ENCODE measurements around the gene TFPT.

The TFPT gene, protein sequence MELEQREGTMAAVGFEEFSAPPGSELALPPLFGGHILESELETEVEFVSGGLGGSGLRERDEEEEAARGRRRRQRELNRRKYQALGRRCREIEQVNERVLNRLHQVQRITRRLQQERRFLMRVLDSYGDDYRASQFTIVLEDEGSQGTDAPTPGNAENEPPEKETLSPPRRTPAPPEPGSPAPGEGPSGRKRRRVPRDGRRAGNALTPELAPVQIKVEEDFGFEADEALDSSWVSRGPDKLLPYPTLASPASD

DNA sequence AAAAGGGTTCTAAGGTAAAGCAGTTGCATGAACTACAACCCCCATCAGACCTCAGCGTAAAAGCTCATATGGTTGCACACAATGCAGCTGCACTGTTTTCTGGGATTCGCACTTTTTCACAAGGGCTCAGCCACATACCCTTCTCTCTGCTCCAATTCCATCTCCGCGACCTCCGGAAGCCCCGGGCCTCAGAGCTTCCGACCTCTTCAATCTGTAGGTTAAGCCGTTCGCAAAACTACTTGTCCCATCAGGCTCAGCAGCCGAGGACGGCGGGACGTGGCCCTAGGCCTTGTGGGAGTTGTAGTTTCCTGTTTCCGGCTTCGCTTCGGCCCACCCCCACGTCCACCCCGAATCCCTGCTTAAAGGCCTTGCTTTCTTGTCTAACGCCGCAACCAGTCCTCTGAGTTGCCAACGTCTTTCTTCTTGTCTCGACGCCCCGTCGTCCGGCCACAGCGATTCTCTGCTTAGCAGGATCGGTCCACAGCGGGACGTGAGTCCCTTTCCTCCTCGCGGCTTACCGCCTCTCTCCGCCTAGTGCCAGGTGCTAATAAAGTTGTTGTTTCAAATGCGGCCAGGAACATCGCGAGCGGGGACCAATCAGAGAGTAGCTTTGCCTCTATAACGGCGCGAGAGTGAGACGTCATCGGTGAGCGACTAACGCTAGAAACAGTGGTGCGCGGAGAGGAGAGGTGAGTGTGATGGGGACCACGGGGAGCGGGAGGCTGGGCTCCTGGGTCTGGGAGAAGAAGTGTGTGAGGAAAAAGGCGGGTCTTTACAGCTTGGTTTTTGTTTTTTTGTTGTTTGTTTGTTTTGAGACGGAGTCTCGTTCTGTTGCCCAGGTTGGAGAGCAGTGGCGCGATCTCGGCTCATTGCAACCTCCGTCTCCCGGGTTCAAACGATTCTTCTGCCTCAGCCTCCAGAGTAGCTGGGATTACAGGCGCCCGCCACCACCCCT lies at the start of gene TFPT, which contains the start of gene PRPF31:
Gene TFPT (minus strand): TSS at position 549 of the 955 bp plus-strand sequence. CDS start 388 bp downstream, at position 161.
Gene PRPF31 (plus strand): TSS at position 646 of the 955 bp plus-strand sequence. CDS start 2,525 bp downstream, outside the sequence.
- peak; percentile 95 for DNase-seq

- no peak for DNase-seq
These were observed 49.8 kb upstream of the TFPT start for GRCh38 chr19:54165222-54165621.

GRCh38 chr19:54164369-54165068 lies 49.1 kb upstream of the TFPT start:
- peak; percentile 54 for DNase-seq

DNA sequence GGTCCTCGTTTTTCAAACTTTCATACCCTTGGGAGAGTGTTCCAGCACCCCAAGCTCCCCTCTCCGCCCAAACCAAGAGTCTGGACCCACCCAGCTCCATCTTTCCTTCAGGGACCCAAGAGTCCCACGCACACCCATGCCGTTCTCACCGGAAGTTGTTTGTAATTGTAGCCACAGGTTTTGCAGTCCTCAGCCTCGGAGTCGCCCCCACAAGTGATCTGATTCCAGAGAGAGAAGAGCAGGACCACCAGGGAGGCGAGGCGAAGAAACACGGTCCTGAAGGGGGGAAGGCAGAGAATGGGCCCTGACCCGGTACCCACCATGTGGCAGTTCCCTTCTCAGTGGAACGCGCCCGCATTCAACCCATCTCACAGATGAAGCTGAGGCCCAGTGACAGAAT lies 47.4 kb upstream of the TFPT start:
- DNase-seq, result no peak

DNA sequence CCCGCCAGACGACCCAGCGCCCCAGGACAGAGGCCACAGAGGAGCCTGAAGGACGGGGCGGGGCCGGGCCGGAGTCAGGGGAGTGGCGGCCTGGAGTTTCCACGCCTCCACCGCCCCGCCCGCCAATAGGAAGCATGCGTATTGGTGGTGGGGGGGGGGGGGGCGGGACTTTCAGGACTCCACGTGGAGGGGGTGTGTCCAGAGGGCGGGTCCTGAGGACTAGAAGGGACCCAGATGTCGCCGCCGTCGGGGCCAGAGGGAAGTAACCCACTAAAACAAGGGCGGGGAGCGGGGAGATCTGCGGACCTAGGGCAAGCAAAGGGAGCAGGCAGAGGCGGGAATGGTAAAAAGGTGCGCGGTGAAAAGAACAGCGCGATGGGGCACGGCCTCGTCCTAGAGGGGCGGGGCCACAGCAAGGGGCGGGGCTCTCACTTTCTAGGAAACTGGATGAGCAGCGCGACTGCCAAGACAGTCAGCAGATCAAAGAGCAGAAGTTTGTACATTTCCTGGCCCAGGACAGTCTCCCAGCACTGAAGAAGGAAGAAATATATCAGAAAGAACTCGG lies 46.9 kb upstream of the TFPT start:
- peak; percentile 84 for DNase-seq

GRCh38 chr19:54160854-54161253 lies 45.4 kb upstream of the TFPT start:
- no peak for DNase-seq

DNA sequence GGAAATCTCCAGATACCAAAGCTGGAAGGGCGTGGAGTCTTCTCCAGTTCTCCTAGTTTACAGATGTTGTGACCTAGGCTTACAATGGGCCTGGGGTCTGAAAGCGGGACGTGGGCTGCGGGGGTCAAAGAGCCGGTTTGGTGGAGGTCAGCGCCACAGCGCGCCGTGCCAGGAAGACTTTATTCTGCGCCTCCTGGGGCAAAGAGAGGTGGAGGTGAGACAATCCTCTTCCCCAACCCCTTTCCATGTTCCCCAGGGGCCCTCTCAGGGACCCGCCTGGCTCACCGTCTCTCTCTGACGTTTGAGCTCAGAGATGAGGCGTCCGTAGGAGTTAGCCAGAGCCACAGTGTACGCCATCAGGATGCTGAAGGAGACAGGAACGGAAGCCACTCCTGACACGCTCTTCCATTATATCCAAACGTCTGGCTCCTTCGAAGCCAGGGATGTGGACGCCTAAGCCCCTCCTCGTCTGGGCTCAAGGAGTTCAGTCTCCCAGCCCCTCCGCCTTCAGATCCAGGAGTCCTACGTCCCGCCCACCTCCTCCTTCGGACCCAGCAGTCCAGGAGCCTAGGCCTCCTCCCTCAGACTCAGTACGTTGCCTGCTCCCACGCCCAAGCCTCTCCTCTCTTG lies 44.8 kb upstream of the TFPT start:
- DNase-seq, result no peak

DNA sequence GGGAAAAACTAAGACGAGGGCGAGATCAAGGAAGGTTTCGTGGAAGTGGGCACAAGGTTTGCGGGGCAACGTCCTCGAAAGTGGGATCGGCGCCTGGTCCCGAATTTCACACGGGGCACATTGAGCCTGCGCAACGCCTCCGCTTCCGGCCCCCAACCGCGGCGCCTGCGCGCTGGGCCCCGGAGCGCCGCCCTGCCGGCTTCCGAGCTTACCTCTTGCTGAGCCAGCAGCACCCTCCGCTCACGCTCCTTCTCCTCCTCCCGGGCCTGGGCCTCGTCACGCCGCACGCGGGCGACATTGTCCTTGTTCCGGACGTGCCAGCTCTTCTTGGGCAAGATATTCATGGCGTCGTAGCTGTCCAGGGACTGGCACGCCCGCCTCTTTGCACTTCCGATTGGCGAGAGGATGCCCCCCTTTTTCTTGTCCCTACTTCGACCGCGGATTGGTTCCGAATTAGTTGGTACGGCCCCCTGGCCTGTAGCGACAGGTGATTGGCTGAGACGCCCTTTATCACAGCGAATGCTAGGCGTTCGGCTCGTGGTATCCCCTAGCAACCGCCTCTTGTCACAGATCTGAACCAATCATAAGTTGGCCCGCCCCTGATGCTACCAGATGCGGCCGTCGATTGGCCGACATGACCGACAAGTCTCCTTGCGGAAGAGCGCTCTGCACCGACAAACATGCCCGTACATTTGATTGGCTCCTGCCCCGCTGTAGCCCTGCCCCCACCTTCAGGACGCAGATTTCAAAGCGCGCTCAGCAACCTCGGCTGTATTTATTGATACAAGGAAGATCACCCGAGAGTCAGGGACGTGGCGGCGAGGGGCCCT lies 44.1 kb upstream of the TFPT start, which contains the start of gene LENG1:
Gene LENG1 (minus strand): TSS at position 370 of the 830 bp plus-strand sequence. CDS start 26 bp downstream, at position 344.
- peak; percentile 95 for DNase-seq

DNA sequence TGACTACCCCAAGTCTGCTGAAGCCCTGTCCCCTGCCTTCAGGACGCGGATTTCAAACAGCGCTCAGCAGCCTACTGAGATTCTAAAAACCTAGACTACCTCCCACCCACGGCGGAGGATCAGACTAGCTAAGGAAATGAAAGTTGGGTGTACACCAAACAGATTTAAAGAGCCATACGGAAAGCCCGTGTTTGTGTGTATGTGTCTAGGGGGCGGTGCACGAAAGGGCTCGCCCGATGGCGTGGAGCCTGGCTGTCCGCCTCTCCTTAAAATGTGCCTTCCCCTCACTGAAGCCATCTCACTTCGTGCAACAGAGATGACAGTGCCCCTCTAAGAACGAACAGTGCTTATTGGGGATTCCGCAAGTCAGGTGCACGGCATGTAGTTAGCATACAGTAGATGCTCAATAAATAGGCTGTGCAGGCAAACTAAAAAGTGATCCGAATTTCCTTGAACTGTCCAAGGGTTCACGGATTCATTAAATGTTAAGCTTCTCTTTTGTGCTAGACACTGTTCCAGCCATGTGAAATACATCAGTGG lies 43.4 kb upstream of the TFPT start:
- DNase-seq, result peak; percentile 34

GRCh38 chr19:54156953-54157352 lies 41.5 kb upstream of the TFPT start:
- DNase-seq, result no peak

- DNase-seq, result no peak
These were observed 41.0 kb upstream of the TFPT start for GRCh38 chr19:54156490-54156889.

DNA sequence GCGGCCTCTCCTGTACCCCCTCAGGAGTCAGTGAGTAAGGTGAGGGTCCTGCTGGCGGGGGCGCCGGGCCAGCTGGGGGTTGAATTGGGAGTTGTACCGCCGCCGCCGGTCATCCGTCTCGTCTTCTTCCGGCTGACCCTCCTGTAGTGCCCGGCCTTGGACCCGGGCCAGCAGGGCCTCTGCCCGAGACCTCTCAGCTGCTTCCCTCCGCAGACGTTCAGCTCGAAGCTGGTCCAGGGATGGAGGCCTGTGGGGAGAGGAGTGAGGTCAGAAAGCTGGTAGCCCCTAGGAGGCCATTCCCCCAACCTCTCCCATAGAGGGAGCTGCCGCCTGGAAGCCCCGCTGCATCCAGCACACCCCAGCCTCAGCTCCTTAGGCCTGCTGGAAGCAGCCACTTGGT lies 40.2 kb upstream of the TFPT start:
- DNase-seq, result no peak

DNA sequence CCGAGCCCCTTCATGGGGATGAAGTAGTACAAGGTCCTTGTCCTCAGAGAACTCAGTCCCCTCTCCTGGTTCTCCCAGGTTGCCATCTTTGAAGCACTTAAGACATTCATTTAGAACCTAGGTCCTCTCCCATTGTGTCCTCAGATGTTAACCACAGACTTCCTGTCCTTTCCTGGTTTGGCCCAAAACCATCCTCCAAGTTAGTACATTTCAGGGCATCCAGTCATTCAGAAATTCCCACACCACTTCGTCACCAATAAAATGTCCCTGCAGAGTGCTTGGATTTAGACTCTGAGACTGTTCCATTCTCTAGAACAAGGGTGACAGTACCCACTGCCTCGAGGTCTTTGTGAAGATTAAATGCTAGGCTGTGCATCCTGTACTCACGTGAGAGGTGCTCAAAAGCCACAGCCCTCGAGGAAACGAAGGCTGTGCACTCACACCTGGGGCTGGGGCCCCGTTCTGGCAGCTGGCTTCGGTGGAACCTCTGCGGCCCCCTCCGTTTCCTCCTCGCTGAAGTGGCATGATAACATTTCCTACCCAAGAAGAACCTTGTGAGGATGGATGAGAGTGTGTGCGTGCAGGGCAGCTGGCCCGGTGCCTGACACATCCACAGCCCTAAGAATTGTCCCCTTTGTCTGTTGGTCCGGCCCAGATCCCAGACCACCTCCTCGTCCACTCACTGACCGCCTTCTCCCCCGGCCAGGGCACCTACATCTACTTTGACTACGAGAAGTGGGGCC lies 39.3 kb upstream of the TFPT start:
- peak; percentile 22 for DNase-seq

DNA sequence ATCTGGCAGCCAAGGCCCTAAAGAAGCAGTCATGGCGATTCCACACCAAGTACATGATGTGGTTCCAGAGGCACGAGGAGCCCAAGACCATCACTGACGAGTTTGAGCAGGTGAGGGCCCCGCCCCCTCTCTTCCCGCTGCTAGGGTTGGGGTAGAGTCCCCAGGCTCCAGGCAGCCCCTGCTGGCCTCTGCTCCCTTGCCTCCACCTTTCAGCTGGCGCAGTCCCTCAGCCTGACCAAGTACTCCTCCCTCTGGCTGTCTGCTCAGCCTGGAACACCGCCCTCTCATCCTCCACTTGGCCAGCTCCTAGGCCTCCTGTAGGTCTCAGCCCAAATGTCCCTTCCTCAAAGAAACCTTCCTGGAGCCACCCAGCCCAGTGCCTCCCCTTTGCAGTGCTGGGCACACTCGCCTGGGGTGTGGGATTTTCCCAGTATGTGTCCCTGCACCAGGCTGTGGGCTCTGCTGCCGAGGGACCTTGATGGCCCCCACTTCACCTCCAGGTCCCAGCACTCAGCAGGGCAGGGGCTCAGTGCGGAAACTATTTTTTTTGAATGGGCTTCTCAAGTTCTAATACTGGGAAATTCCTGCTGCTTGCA lies 38.4 kb upstream of the TFPT start:
- no peak for DNase-seq

DNA sequence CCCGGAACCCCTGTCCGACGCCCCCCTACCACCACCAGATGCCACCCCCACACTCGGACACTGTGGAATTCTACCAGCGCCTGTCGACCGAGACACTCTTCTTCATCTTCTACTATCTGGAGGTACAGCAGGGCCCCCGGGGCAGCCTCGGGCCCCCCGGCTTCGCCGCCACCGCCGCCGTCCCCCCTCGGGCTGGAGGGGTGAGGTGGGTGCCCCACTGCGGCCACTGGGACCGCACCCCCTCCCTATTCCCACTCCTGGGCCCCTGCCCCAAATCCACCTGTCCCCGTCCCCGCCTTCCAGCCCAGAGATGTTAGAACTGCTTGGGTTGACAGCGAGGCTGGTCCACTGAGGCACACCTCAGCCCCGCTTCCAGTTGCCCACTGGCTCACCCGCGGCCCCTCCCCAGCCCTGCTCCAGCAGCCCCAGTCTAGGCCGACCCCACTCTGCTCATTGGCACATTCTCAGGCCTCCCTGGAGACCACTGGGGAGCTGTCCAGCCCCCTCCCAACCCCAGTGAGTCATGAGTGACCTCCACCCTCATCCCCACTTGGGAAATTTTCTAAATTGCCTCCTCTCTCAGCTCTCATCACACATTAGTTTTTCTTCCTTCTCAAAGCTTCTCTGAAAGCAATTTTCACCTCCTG lies 37.5 kb upstream of the TFPT start:
- no peak for DNase-seq

DNA sequence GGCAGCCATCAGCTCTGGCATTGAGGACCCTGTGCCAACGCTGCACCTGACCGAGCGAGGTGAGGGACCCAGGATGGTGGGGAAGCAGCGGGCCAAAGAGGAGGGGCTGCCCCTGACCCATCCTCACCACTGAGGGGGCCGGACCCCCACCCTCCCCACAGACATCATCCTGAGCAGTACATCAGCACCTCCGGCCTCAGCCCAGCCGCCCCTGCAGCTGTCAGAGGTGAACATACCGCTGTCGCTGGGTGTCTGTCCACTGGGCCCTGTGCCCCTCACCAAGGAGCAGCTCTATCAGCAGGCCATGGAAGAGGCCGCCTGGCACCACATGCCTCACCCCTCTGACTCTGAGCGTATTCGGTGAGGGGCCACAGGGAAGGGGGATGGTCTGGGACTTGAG lies 36.8 kb upstream of the TFPT start:
- DNase-seq, result no peak

DNA sequence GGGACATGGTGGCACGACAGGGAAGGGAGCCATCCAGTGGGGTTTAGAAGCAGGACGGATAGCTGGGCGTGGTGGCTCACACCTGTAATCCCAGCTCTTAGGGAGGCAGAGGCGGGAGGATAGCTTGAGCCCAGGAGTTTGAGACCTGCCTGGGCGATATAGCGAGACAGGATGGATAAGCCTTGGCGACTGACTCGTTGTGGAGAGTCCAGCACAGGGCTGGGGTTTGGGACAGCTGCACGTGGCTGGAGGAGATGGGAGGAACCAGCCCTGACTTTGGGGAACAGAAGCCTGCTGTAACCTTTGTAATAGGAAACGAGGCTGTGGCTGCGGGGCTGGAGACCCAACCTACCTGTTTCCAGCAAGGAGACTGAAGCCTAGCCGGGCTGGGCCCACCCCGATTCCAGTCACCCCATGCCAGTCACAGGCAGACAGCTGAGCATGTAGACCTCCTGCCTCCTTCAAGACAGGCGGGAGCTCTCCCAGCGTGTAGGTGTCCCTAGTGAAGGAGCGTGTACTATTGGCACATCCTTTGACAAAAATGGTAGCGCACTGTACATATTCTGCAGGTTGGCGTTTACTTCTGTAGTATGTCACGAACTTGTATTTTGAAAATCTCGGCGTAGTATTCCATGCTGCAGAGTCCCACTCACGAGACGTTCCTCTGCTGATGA lies 36.0 kb upstream of the TFPT start:
- DNase-seq, result no peak

DNA sequence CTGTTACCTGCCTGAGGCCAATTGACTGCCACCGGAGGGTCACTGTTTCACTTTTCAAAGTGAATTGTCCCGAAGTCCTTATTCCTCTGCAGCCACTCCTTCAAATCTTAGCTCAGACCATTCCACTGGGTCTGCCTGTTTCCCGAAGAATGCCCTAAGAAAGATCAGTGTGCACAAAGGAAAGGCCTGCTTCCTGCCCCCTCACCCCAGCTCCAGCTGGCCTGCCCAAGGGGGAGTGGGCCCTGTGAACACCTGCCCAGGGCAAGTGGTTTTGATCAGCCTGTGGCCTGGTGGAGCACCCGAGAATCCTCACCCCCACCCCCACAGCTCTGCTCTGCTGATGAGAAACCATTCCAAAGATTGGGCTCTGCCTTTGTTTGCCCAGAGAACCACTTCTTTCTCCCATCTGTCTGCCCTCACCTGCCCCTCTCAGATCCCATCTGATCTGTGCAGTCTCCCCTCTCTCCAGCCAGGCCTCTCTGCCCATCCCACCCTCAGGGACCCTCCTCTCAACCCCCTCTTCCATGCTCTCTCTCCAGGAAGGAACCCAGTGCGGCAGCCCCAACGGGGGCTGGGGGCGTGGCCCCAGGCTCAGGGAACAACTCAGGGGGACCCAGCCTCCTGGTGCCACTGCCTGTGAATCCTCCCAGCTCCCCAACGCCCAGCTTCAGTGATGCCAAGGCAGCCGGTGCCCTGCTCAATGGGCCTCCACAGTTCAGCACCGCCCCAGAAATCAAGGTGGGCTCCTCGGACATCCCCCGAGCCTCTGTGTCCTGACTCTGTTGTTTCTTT lies 33.8 kb upstream of the TFPT start:
- no peak for DNase-seq
